IPS-20b (cell line): Measurements from ENCODE around the gene KIF22.
"Not testable (repeated sequence)": the region's sequence is repeated elsewhere in the genome, so short reads cannot be mapped to it uniquely, and the experiment has no call there.

ENCODE experiments used
- H3K27ac ChIP-seq: one replicate; pipeline ENCODE4 v1.5.1; 2013; ENCODE audit warnings: low read length
- H3K27me3 ChIP-seq: 2 replicates; pipeline ENCODE4 v1.6.1; 2013; ENCODE audit warnings: mild to moderate bottlenecking, low read length, inconsistent platforms; ENCODE audit not compliant: insufficient read depth
- H3K36me3 ChIP-seq: 2 replicates; pipeline ENCODE4 v1.6.1; 2013; ENCODE audit warnings: low read depth, mild to moderate bottlenecking, inconsistent platforms, low read length, moderate library complexity; ENCODE audit not compliant: insufficient read depth
- H3K4me1 ChIP-seq: 2 replicates; pipeline ENCODE4 v1.6.1; 2013; ENCODE audit warnings: mild to moderate bottlenecking, control low read depth, inconsistent platforms, low read length, moderate library complexity; ENCODE audit not compliant: insufficient read depth
- H3K4me3 ChIP-seq: 2 replicates; pipeline ENCODE4 v1.5.1; 2013; ENCODE audit warnings: mild to moderate bottlenecking, low read length, inconsistent platforms
- H3K9ac ChIP-seq: 2 replicates; pipeline ENCODE4 v1.6.1; 2013; ENCODE audit warnings: low read depth, mild to moderate bottlenecking, inconsistent platforms, low read length, moderate library complexity
- H3K9me3 ChIP-seq: 2 replicates; pipeline ENCODE4 v1.6.1; 2013; ENCODE audit warnings: mild to moderate bottlenecking, low read depth, low read length, inconsistent platforms; ENCODE audit not compliant: insufficient read depth

The KIF22 gene

DNA sequence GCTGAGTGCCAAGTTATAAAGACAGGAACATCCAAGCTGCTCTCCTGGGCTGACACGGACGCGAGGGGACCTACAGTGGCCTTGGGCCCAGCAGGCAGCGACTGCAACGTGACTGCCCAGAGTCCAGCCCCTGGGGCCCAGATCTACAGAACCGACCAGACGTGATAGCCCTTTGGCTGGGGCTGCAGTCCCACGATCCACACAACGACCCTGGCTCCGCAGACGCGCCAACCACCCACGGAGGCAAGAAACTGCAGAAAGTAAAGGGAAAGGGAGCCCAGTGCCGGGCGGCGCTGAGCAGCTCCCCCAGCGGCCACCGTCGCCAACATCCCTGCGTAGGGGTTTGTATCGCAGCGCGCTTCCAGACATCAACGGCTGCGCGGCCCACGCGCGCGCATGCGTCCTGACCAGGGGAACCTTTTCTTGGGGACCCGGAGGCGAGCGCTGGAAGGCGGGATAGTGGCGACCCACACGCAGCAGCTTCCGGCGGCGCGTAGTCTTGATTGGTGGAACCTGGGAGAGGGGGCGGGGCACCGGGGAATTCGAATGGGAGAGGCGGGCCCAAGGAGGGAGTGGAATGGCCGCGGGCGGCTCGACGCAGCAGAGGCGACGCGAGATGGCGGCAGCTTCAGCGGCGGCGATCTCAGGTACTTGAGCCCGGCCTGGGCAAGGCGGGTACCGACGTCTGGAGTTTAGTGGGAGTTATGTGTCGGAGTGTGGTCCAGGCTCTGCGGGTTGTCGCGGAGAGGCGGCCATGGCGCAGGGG is at the start of gene KIF22:
TSS of gene KIF22 (plus strand) at position 569 of the 766 bp plus-strand sequence. CDS start at position 578, 9 bp downstream.
- H3K4me3 ChIP-seq, result peak within 1 kb of the TSS; percentile 82
- peaks cover 19% of the 10 kb centered on the region for H3K36me3 ChIP-seq
- no peaks in the 10 kb centered on the region for H3K9me3 ChIP-seq
- peaks cover 11% of the 10 kb centered on the region for H3K4me1 ChIP-seq
- peaks cover 4% of the 10 kb centered on the region; the same call in 1 of the 2 replicates for H3K27me3 ChIP-seq
- H3K27ac ChIP-seq, result peak within 1 kb of the TSS; percentile 88
- peak within 1 kb of the TSS; percentile 99 for H3K9ac ChIP-seq

DNA sequence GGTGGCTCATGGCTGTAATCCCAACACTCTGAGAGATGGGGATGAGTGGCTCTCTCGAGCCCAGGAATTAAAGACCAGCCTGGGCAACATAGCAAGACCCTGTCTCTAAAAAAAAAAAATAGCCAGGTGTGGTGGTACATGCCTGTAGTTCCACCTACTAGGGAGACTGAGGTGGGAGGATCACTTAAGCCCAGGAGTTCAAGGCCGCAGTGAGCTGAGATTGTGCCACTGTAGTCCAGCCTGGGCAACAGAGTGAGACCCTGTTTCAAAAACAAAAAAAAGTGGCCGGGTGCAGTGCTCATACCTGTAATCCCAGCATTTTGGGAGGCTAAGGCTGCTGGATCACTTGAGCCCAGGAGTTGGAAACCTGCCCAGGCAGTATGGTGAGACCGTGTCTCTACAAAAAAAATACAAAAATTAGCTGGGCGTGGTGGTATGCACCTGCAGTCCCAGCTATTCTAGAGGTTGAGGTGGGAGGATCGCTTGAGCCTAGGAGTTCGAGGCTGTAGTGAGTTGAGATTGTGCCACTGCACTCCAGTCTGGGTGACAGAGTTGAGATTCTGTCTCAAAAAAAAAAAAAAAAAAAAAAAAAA is 47.8 kb upstream of the KIF22 start:
- Histone ChIP-seq H3K36me3 (peaks cover 22% of the 10 kb centered on the region), H3K27me3 (no peaks in the 10 kb centered on the region), H3K4me3 (no peak overlapping the region), H3K27ac (no peak overlapping the region), H3K4me1 (no peaks in the 10 kb centered on the region), H3K9me3 (no peaks in the 10 kb centered on the region), H3K9ac (no peak overlapping the region)

DNA sequence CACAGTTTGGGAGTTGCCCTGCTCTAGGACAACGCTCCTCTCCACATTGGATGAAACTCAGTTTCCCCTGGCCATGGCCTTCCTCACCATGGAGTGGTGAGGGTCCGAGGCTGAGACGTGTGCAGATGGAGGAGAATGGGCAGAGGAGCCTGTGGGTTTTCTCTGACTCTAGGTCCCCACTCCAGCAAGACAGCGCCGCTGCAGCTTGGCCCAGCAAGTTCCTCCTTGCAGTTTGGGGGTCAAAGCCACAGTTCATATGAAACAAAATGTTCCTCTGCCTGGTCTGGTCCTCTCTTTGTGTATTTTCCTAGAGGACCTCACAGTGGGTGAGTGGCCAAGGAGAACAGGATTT is 47.1 kb upstream of the KIF22 start:
- Histone ChIP-seq H3K36me3 (peaks cover 15% of the 10 kb centered on the region; the same call in 1 of the 2 replicates), H3K27me3 (no peaks in the 10 kb centered on the region), H3K9me3 (no peaks in the 10 kb centered on the region), H3K4me3 (no peak overlapping the region), H3K9ac (no peak overlapping the region), H3K4me1 (no peaks in the 10 kb centered on the region), H3K27ac (no peak overlapping the region)

DNA sequence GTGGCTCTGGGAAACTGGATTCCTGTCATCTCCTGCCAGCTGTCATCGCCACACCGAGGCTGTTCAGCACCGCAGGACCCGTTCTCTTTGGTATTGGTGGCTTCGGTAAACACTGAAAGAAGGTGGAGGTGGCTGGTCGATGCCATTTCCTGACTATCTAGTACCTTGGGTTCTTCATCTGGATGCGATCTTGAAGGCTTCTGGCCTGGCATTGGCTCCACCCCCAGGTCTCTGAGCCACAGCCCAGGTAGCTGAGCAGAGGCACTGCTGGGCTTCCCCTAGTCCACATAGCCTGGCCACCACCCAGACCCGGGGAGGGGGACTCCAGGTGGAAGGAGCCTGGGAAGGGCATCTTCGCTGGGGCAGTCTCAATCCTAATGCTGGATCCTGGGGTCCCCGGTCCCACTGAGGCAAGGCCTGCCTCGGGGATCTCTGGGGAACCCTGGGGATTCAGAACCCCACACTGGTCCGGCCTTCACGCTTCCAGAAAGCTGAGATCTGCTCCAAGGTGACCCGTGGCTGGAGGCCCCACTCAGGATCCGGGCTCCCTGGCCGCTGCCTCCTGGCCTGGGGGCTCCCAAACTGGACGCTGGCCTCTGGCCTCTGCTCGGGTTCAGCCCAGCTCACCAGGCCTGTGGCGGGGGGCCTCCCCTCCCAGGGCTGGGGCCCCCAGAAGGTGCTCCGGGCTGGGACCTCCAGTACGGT is 46.6 kb upstream of the KIF22 start:
- no peak overlapping the region for H3K27ac ChIP-seq
- no peaks in the 10 kb centered on the region for H3K4me1 ChIP-seq
- H3K27me3 ChIP-seq, result no peaks in the 10 kb centered on the region
- H3K9me3 ChIP-seq, result no peaks in the 10 kb centered on the region
- no peak overlapping the region for H3K4me3 ChIP-seq
- no peak overlapping the region for H3K9ac ChIP-seq
- H3K36me3 ChIP-seq, result peaks cover 10% of the 10 kb centered on the region; the same call in 1 of the 2 replicates

DNA sequence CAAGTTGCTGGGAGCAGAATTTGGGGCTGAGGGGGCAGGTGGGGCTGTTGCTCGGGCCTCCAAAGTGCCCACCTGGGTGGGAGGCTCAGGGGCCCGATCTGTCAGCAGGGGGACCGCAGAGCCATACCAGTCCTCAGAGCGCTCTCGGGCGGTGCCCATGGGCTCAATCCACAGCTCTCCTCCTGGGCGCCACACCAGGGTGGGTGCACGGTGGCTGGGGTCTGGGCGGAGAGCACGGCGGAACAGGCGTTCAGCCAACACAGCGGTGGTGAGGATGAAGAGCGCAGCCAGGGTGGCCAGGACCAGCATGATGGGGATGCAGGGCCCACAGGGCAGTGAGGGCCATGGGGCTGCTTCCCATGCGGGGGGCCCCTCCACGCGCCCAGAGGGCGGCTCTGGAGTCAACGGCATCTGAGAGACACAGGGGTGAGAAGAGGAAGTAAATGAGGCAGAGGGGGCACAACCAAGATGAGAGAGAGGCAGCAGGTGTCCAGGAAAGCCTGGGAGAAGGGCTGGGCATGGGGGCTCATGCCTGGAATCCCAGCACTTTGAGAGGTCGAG is 45.9 kb upstream of the KIF22 start:
- no peaks in the 10 kb centered on the region for H3K9me3 ChIP-seq
- no peak overlapping the region for H3K9ac ChIP-seq
- no peaks in the 10 kb centered on the region for H3K27me3 ChIP-seq
- no peaks in the 10 kb centered on the region for H3K4me1 ChIP-seq
- H3K4me3 ChIP-seq, result no peak overlapping the region
- H3K27ac ChIP-seq, result no peak overlapping the region
- peaks cover 7% of the 10 kb centered on the region; the same call in 1 of the 2 replicates for H3K36me3 ChIP-seq

DNA sequence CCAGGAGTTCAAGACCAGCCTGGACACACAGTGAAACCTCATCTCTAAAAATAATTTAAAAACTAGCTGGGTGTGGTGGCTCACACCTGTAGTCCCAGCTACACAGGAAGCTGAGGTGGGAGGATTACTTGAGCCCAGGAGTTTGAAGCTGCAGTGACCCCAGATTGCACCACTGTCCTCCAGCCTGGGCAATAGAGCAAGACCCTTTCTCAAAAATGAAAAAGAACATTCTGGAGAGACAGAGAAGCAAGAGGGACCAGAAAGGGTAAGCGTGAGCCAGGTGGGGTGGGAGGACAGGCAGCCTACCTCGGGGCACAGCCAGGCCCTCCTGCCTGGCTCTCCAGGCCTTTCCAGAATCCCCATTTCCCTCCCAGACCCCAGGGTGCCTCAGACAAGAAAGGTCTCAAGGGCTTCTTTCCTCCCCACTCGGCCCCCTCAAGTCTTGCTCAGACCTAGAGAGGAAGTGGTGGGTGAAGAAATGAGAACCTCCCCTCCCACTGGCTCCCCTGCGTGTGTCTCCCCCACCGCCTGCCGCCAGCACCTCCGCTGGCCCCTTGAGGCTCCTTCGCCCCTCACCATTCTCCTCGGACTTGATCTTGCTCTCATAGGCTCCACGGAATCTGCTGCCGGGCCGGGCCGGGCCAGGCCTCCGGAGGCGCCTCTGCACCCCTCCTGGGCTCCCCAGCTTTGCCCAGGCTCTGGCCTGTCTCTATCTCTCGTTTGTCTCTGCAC is 45.3 kb upstream of the KIF22 start:
- H3K4me1 ChIP-seq, result no peaks in the 10 kb centered on the region
- H3K27ac ChIP-seq, result no peak overlapping the region
- H3K4me3 ChIP-seq, result no peak overlapping the region
- no peaks in the 10 kb centered on the region for H3K9me3 ChIP-seq
- H3K9ac ChIP-seq, result no peak overlapping the region
- H3K27me3 ChIP-seq, result no peaks in the 10 kb centered on the region
- 0 out of 2 replicates have a peak, but pooled peaks cover under 1% of the 10 kb centered on the region for H3K36me3 ChIP-seq

DNA sequence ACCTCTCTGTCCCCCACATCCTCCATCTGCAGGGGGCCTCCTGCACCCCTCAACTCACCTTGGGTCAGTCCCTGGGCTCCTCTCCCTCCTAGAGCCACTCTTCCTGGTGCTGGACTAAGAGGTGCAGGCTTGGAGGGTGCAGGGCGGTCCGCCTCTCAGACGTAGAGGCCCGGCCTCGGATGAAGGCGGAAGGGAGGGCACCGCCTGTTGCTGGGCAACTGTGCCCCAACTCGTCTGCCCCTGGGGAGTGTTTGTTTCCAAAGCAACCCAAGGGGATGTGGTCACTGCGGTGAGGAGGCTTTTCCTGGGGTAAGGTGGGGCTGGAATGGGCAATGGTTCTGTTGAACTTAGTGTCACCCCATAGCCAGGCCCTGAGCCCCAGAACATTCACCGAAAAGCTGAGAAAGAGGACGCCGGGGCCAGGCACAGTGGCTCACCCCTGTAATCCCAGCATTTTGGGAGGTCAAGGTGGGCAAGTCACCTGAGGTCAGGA is 44.7 kb upstream of the KIF22 start, which contains the start of gene C16orf54:
TSS of gene C16orf54 (minus strand) at position 138 of the 493 bp plus-strand sequence. CDS start 1,039 bp downstream, outside the sequence.
- Histone ChIP-seq H3K36me3 (no peaks in the 10 kb centered on the region), H3K4me3 (no peak within 1 kb of the TSS), H3K9me3 (no peaks in the 10 kb centered on the region), H3K9ac (no peak within 1 kb of the TSS), H3K27ac (no peak within 1 kb of the TSS), H3K27me3 (no peaks in the 10 kb centered on the region), H3K4me1 (no peaks in the 10 kb centered on the region)

DNA sequence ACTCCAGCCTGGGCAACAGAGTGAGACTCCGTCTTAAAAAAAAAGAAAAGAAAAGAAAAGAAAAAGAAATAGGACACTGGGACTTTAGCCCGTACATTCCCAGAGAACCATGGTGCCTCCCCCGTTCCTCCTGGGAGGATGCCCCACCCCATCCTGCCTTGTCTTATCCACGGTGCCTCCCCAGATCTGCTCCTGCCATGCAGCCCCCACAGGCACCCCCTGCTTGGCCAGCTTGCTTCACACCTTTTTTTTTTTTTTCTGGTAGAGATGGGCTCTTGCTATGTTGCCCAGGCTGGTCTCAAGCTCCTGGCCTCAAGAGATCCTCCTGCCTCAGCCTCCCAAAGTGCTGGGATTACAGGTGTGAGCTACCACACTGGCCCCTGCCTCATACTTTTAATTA is 44.0 kb upstream of the KIF22 start:
- H3K27ac ChIP-seq, H3K36me3 ChIP-seq, H3K4me1 ChIP-seq, H3K9ac ChIP-seq, H3K9me3 ChIP-seq, H3K27me3 ChIP-seq, H3K4me3 ChIP-seq: not testable (repeated sequence)

DNA sequence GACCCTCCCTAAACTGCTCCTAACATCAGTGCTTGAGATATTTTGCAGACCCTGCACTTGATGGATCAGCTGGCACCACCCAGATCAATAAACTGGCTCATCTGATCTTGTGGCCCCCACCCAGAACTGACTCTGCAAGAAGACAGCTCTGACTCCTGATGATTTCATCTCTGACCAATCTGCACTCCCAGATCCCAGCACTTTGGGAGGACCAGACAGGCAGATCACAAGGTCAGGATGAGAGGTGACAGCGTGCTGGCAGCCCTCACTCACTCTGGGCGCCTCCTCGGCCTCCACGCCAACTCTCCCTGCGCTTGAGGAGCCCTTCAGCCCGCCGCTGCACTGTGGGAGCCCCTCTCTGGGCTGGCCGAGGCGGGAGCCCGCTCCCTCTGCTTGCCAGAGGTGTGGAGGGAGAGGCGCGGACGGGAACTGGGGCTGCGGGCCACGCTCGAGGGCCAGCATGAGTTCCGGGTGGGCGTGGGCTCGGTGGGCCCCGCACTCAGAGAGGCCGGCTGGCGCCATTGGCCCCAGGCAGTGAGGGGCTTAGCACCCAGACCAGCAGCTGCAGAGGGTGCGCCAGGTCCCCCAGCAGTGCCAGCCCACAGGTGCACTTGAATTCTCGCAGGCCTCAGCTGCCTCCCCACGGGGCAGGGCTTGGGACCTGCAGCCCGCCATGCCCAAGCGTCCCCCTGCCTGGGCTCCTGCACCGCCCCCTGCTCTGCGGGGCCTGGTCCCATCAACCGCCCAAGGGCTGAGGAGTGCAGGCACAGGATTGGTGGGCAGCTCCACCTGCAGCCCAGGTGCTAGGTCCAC is 42.4 kb upstream of the KIF22 start:
- H3K27ac ChIP-seq, result no peak overlapping the region

DNA sequence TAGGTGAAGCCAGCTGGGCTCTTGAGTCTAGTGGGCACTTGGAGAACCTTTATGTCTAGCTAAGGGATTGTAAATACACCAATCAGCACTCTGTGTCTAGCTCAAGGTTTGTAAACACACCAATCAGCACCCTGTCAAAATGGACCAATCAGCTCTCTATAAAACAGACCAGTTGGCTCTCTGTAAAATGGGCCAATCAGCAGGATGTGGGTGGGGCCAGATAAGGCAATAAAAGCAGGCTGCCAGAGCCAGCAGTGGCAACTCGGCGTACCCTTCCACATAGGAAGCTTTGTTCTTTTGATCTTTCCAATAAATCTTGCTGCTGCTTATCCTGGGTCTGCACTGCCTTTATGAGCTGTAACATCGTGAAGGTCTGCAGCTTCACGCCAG is 41.8 kb upstream of the KIF22 start:
- H3K9me3 ChIP-seq, H3K4me3 ChIP-seq, H3K4me1 ChIP-seq, H3K36me3 ChIP-seq, H3K27me3 ChIP-seq, H3K27ac ChIP-seq, H3K9ac ChIP-seq: not testable (repeated sequence)

More for the DNA sequence above, 42.4 kb upstream of the KIF22 start:
- Histone ChIP-seq H3K4me1 (no peaks in the 10 kb centered on the region), H3K9ac (no peak overlapping the region), H3K9me3 (no peaks in the 10 kb centered on the region), H3K4me3 (no peak overlapping the region), H3K36me3 (no peaks in the 10 kb centered on the region), H3K27me3 (no peaks in the 10 kb centered on the region)
